ENCODE data around the gene NBEAL1.
A peak's percentile ranks its signal among the peaks of the same experiment; 100 is the strongest.
"Not testable (repeated sequence)": the region's sequence is repeated elsewhere in the genome, so short reads cannot be mapped to it uniquely, and the experiment has no call there.

NBEAL1 gene

DNA sequence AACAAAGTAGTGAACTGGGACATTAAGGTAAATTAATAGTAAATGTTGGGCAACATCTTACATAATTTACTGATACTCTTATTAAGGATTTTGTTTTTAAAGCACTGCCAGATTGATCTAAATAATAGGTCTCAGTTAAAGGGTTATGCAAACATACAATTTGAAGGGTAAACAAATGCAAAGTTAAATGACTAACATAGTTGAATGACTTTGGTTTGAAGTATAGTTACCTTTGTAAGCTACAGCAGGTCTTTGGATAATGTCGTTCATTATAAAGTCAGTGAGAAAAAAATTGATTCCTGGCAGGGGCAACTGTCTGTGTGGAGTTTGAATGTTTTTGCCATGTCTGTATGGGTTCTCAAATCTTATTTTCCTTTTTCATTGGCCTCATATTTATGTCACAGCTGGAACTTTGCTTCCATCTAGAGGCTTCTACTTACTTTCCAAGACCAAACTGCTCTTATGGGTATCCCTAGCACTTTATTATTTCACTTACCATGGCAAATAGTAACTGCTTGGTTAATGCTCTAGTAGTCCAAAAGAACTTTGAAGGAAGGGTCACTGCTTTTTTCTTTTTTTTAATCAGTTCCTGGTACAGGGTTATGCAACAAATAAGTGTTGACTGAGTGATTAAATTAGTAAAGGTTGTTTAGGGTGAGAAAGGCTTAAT, 107.8 kb downstream of the NBEAL1 start:
- DNase-seq = no peak

DNA sequence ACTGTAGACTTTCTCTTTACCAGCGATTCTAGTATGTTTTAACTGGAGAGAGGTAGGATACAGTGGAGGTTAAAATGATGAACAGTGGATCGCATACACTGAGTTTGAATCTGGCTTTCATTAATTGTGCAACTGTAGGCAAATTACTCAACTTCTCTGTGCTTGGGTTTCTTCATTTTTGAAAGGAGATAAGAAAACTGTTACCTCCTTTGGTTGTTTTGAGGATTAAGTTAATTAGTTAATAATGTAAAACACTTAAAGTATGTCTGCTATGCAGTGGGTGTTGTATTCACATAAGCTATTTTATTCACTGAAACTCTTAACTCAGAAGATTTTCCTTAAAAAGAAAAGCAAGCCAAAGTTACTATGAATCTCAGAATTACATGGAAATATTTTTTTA, 112.3 kb downstream of the NBEAL1 start:
- no peak for DNase-seq

DNA sequence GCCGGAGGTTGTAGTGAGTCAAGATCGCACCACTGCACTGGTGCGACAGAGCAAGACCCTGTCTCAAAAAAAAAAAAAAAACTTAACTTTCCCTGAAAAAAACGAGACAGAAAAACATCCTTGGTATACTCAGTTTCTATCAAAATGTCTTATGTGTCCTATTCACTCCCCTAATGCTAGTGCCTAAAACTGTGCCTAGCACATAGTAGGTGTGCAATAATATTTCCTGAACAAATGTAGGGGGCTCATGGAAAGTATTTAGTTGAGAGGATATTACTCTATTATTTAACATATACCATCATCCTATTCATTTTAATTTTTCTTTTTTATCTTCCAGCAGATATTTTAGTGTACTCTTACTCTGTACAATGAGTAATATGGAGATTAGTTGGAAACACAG, 120.4 kb downstream of the NBEAL1 start:
- no peak for DNase-seq

DNA sequence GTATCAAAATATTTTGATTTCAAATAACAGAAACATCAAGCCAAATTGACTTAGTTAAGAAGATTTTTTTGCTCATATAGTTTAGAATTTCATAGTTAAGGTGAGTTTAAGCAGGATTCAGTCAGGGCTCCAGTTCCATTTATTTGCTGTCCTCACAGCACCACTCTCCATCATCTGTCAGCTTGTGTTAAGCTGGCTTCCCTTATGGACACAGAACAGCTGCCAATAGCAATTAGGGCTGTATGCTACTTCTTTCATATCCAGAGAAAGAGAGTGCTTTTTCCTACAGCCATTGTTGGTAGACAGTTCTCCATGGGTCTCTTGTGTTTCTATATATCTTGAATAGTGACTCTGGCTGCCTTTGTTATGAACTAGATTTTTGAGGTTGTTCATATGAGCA, 128.7 kb downstream of the NBEAL1 start:
- DNase-seq = no peak

DNA sequence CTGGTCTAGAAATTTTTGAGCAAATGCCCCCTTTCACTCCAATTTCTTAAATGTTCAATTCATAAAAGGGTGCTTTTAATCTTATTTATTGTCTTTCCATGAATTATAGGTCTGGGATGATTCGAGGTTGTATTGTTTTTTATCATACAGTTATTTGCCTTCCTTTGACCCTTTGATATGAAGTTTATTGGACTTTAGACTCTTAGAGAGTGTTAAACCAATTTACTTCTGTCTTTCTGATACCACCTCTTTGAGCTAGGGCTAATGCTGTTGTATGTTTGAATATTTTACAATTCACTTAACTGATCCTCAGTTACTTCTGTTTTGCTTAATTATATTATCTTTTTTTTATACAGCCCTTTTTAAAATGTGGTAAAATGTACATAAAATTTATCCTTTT, 134.5 kb downstream of the NBEAL1 start:
- no peak for DNase-seq

DNA sequence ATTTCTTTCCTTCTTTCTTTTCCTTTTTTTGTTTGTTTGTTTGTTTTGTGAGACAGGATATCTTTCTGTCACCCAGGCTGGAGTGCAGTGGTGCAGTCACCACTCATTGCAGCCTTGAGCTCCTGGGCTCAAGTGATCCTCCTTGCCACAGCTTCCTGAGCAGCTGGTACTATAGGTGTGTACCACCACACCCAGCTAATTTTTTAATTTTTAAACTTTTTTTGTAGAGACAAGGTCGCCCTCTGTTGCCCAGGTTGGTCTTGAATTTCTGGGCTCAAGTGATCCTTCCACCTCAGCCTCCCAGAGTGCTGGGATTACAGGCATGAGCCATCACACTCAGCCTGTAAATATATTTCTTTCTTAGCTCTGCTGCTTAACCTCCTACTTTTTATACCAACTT, 140.7 kb downstream of the NBEAL1 start:
- DNase-seq = no peak

DNA sequence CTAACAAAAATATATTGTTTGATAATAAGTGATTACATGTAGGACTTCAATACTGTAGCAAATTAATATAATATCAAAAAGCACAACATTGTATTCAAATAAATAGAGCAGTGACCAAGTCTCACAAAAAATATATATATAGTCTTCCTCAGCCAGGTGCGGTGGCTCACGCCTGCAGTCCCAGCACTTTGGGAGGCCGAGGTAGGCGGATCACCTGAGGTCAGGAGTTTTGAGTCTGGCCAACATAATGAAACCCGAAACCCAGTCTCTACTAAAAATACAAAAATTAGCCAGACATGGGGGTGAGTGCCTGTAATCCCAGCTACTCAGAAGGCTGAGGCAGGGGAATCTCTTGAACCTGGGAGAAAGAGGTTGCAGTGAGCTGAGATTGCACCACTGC, 148.0 kb downstream of the NBEAL1 start:
- DNase-seq = not testable (repeated sequence)

DNA sequence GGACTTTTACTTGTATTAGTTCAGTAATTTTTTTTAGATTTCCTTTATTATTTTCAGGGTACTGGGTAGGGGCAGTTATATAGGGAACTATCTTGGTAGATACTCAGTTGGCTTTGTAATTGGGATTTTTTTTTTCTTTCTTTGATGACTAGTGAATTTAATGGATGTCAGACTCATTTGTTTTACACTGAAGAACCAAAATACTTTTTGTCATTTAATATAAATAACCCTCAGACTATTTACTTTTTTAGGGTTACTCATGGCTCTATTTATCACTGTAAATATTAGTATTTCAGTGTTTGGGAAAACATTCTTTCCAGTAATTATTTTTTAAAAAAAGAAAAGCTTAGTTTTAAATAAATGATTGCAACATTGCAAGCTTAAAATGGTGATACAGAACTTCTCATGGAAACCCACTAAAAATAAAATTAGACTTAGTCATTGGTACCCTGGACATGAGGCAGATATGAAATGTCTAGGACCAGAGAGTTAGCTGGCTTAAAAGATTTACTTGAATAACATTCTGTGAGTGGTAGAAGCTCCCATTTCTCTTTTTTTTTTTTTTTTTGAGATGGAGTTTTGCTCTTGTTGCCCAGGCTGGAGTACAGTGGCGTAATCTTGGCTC, 149.7 kb downstream of the NBEAL1 start:
- DNase-seq = no peak

DNA sequence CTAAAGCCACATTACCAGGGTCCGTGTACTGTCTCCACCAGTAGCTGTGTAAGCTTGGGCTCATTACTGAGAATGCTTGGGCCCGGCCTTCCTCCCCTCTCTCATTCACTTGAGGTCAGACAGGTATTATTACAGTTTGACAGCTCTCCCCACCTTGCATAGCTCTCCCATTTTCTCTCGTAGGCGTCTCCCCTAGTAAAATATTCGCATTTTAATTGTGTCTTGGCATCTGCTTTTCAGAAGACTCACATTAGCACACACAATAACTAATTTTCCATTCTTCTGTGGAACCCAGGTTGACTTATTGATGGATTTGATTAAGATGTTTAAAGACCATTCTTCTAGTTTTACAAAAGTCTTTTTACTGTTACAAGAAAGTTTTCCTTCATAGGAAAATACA, 153.1 kb downstream of the NBEAL1 start:
- DNase-seq = no peak

DNA sequence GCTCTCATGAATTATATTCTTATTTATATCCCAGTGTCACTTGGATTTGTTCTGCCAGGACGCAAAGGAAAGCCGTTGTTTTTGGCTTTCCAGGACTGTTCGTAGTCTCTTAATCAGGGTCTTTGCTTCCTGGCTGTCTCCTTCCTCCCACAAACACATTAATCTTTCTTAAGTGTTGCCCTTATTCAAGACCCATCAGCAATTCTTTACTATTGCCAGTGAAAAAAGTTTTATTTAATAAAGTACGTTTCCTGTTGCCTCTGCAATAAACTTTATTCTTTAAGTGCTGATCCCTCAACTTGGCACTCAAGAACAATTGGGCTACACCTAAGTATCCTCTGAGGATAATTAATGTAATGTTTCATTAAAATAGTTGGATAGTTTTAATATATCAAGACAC, 155.8 kb downstream of the NBEAL1 start:
- DNase-seq = no peak

DNA sequence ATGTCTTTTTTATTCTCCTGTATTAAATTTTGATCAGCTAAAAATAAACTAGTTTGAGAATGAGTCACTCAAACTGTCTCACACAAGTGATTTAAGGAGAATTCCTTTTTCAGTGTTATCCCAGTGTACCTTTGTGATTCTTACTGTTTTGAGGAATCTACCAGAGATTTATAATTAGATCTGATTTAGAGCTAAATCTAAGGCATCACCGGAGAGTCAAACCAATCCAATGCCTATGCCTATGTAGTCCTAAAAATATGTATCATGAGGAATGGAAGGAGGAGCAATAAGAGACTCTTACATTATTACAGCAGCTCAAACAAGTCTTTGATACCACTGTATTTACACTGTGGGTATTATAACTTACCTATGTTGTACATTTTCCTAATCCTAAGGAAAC, 160.7 kb downstream of the NBEAL1 start:
- no peak for DNase-seq

DNA sequence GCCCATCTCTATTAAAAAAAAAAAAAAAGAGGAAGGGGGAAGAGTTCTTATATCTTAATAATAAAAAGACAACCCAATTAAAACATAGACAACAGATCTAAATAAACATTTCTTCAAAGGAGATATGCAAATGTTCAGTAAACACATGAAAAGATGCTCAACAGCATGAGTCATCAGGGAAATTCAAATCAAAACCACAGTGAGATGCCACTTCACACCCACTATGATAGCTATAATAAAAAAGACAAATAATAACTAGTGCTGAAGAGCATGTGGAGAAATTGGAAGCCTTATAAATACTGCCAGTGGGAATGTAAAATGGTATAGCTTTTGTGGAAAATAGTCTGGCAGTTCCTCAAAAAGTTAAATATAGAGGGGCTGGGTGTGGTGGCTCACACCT, 162.7 kb downstream of the NBEAL1 start:
- no peak for DNase-seq

DNA sequence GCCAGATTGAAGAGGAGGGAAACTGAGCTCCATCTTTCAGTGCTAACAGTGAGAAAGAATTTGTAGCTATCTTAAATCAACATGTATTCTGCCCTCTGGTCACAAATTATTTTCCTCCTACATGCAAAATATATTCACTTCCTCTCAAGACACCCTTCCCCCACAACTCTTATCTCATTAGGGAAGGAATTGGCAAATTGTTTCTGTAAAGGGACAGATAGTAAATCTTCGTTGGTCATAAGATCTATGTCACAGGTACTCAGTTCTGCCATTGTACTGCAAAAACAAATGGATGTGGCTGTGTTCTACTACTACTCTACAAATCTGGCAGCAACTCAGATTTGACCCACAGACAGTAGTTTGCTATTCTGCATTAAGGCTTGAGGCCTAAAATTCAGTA, 171.2 kb downstream of the NBEAL1 start:
- no peak for DNase-seq

DNA sequence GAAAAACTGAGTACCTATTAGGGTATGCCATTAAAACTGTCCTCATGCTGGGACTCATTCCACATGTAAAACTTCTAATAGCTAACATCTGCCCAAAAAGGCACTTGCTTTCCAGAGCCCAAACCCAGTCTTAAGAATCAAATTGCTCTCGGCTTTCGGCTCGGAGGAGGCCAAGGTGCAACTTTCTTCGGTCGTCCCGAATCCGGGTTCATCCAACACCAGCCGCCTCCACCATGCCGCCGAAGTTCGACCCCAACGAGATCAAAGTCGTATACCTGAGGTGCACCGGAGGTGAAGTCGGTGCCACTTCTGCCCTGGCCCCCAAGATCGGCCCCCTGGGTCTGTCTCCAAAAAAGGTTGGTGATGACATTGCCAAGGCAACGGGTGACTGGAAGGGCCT, 175.9 kb downstream of the NBEAL1 start:
- not testable (repeated sequence) for DNase-seq

DNA sequence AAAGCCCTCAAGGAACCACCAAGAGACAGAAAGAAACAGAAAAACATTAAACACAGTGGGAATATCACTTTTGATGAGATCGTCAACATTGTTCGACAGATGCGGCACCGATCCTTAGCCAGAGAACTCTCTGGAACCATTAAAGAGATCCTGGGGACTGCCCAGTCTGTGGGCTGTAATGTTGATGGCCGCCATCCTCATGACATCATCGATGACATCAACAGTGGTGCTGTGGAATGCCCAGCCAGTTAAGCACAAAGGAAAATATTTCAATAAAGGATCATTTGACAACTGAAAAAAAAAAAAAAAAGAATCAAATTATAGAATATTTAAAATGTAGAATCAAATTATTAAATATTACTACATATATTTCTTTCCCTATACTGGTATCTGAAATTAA, 176.4 kb downstream of the NBEAL1 start:
- not testable (repeated sequence) for DNase-seq

DNA sequence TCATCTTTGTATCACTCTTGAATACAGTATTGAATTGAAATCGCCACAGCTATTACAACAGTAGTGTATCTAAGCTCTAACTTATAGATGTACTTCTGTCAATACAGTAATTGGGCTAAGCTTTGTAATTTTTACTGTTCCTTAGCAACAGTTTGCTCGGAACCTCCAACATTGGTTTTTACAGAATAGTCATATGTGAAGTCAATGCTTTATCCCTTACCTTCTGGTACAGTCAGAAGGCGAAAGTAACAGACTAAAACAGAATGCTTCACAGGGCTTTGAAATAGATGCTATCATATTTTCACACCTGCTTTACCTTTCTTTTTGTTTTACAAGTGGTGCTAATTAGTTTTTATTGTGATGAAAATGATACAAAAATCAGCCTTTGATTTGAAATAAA, 177.3 kb downstream of the NBEAL1 start:
- no peak for DNase-seq

DNA sequence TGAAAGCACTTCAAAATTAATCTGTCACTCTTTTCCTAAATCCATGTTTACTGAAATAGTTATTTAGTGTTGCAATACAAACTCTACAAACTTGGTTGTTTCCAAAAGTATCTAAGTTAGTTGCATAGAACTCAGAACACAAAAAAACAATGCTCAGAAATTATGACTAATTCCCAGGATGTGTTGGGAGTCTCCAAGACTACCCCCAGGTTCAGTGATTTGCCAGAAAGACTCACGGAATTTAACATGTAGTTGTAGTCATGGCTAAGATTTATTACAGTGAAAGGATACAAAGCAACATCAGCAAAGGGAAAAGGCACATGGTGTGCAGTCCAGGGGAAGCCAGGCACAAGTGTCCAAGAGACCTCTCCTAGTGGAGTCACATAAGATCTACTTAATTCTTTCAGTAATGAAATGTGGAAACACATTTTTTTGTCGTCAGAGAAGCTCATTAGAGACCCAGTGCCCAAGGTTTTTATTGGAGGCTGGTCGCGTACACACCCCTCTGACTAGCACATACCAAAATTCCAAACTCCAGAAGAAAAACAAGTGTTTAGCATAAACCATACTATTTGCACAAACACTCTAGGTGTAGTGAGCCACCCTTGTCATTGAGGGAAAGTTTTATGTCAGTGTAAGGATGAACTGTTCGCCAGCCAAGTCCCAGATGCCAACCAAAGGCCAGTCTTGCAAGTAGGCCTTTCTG, 180.8 kb downstream of the NBEAL1 start:
- DNase-seq = no peak

DNA sequence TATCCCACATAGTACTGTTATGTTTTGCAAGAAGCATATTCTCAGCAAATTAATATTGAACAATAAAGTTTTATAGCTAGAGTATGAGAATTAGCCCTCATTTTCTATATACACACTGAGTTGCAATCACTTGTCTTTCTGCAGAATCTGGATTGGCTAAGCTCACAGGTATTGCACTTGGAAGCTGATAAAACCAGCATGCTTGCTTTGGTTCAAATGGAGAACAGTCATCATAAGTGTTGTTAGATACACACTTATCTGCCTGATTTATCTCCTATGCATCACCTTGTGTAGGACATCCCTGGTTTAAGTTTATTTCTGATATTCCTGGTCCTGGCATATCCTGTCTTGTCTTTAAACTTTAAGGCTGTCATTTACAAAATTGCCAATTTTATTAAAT, 186.2 kb downstream of the NBEAL1 start:
- no peak for DNase-seq

DNA sequence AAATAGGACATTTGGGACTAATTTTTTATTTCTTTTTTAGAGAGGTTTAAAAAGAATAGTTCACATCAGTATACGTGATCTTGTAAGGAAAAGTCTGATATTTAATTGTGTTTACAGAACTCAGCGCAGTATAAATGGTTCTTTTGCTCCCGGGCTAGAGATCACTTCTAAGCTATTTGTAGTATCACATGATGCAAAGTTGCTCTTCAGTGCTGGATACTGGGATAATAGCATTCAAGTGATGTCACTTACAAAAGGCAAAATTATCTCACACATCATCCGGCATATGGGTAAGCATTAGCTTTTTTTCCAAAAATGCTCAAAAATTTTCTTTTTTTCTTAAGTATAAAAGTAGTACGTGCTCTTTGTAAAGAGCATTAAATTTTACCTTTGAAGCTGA, 186.8 kb downstream of the NBEAL1 start:
- no peak for DNase-seq

DNA sequence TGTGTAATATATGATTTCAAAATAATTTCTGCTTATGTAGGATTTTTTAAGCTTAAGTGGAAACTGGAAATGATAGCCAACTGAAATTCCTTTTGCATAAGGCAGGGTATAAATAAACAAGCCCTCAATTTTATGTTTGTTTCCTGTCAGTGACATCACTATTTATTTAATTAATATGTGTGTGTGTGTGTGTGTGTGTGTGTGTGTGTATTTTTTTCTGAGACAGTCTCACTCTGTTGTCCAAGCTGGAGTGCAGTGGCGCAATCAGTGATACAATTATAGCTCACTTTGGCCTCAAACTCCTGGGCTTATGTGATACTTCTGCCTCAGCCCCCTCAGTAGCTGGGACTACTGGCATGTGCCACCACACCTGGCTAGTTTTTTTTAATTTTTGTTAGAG, 194.9 kb downstream of the NBEAL1 start:
- DNase-seq = no peak

DNA sequence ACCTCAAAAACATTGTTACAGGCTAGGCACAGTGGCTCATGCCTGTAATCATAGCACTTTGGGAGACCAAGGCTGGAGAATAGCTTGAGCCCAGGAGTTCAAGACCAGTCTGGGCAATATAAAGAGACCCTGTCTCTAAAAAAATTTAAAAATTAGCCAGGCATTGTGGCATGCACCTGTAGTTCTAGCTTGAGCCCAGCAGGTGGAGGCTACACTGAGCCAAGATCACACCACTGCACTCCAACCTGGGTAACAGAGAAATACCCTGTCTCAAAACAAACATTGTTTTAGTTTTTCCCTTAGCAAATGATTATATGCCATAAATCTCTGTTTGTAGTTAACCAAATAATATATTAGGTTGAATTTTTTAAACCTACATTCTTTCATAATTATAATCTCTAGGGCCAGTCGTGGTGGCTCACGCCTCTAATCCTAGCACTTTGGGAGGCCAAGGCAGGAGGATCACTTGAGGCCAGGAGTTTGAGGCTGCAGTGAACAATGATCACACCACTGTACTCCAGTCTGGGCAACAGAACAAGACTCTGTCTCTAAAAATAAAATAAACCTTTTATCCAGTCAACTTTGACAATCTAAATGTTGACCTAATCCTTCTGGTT, 210.9 kb downstream of the NBEAL1 start:
- DNase-seq = peak; percentile 27

DNA sequence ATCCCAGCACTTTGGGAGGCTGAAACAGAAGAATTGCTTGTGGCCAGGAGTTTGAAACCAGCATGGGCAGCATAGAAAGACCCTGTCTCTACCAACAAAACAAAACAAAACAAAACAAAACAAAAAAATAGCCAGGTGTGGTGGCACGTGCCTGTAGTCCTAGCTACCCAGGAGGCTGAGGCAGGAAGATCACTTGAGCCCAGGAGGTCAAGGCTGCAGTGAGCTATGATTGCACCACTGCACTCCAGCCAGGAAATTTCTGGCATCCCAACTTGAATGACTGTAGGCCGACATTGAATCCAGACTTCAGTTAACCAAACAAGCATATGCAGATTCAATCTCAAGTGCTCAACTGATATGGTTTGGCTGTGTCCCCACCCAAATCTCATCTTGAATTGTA, 215.0 kb downstream of the NBEAL1 start:
- not testable (repeated sequence) for DNase-seq

DNA sequence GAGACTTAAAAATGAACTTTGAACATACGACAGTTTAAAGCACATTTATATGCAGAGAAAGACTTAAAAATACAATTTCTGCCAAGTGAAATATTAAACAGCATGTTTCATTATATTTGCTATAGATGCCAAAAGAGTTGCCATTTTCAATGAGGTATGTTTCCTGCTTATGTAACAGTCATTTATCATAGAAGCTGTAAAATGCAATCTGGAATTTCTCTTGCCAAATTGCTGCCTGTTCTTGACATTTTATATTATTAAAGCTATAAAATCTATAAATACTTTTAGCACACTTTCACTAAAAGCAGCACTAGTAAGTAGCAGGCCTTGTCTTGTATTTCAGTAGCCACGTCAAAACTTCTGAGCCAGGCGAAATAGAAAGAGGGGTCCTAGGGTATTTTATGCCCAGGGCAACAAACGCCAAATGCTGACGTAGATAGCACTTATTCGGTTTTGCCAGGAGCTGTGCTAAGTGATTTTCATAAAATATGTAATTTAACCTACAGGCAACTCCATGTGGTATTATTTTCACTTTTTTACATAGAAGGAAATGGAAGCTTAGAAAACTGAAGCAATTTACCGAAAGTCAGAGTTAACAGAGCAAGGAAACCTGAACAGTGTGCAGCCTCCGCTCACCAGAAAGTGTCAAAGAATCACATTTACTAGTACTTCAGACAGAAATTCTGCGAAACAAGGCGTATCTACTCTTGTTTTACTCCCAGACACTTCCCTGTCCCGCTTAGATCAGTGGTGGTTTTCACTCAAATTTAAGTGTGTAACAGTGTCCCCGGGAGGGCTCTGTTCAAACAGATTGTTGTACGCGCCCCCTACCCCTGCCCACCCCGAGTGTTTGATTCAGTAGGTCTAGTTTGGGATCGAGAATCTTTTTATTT, 222.9 kb downstream of the NBEAL1 start:
- DNase-seq = no peak
